HCT116 (cell line): ENCODE data around the gene NPW. TPM values are rescaled to one million over a fixed set of nuclear protein-coding genes. Genes with fewer than 3 reads are reported as not detected.

Experiments used
- ATAC-seq: fragments of 200-7000 bp; cut with Tn5 transposase; 2 replicates; pipeline ENCODE4 v1.9.1; 2020; ENCODE audit warnings: mild to moderate bottlenecking, moderate library complexity
- BruUV-seq: library from RNA; stranded (reverse); fragments of 400-500 nt; replicated peaks from 2 replicates; lab custom pipeline; 2021; lab: Mats Ljungman, UMichigan
- CTCF ChIA-PET: fragments of 300-600 bp; sonication (Branson Sonifier 250); formaldehyde crosslinking; loops from one replicate; lab custom pipeline; 2021; ENCODE audit warnings: antibody characterized with exemption; lab: Charles Lee
- POLR2A ChIA-PET: fragments of 300-600, 350-600 bp; sonication (Branson Sonifier 250); formaldehyde crosslinking; loops from one replicate; lab custom pipeline; 2021; ENCODE audit warnings: antibody characterized with exemption; lab: Charles Lee
- RAD21 ChIA-PET, 2 experiments: fragments of 300-600 bp; sonication (Branson Sonifier 250); formaldehyde crosslinking; loops; one replicate each; lab custom pipeline; 2023; ENCODE audit warnings: low total read pairs in 2 of 2; ENCODE audit not compliant: uncharacterized antibody in 2 of 2, unreplicated experiment in 2 of 2, low non-redundant PET in 1 of 2; lab: Charles Lee
- DNase-seq: peaks from one replicate; pipeline ENCODE4 v3.0.0-alpha.2; 2010; ENCODE audit warnings: low read depth, low spot score
- H2AFZ ChIP-seq: fragments of 200-600 bp; shearing (Covaris generic), sonication (generic); 2 replicates; pipeline ENCODE4 v1.6.1; 2017; ENCODE audit warnings: low read depth, mixed run types, mixed read lengths, antibody characterized with exemption, low read length; ENCODE audit not compliant: poor library complexity, severe bottlenecking
- H3K27ac ChIP-seq: 2 replicates; pipeline ENCODE4 v1.5.1; 2012; ENCODE audit warnings: low read depth, low read length
- H3K27me3 ChIP-seq: fragments of 200-600 bp; sonication (generic); 2 replicates; pipeline ENCODE4 v1.6.1; 2016; ENCODE audit warnings: mixed run types, low read length, mixed read lengths; ENCODE audit not compliant: insufficient read depth
- H3K36me3 ChIP-seq, 2 experiments: fragments of 200-500 bp in 1 of 2; fragments of 200-600 bp in 1 of 2; sonication (Bioruptor generic) in 1 of 2; sonication (generic) in 1 of 2; 2 replicates each; pipeline versions ENCODE4 v1.5.1 to v1.6.1; 2014 to 2016; ENCODE audit warnings: low read length in 2 of 2, inconsistent platforms in 1 of 2, mixed read lengths in 1 of 2, mixed run types in 1 of 2; ENCODE audit not compliant: insufficient read depth in 2 of 2, control insufficient read depth in 1 of 2
- H3K4me1 ChIP-seq, 2 experiments: fragments of 200-600 bp in 1 of 2; sonication (generic) in 1 of 2; 2 replicates each; pipeline versions ENCODE4 v1.5.1 to v1.6.1; 2012 to 2017; ENCODE audit warnings: low read length in 2 of 2, inconsistent platforms in 1 of 2, mild to moderate bottlenecking in 1 of 2, mixed read lengths in 1 of 2, mixed run types in 1 of 2, moderate library complexity in 1 of 2; ENCODE audit not compliant: insufficient read depth in 2 of 2, control insufficient read depth in 1 of 2
- H3K4me2 ChIP-seq: fragments of 200-600 bp; sonication (generic); 2 replicates; pipeline ENCODE4 v1.6.1; 2017; ENCODE audit warnings: mixed run types, low read length, mixed read lengths
- H3K4me3 ChIP-seq, 2 experiments: fragments of 200-600 bp in 1 of 2; sonication (generic) in 1 of 2; replicated peaks in 1 of 2; 2 replicates each; pipeline ENCODE4 v1.5.1; 2011 to 2016; ENCODE audit warnings: low read length in 2 of 2, control low read depth in 1 of 2, low read depth in 1 of 2, mild to moderate bottlenecking in 1 of 2, mixed read lengths in 1 of 2, mixed run types in 1 of 2
- H3K79me2 ChIP-seq: fragments of 200-600 bp; sonication (generic); 2 replicates; pipeline ENCODE4 v1.6.1; 2017; ENCODE audit warnings: mild to moderate bottlenecking, mixed run types, low read length, moderate library complexity, mixed read lengths; ENCODE audit not compliant: insufficient read depth
- H3K9ac ChIP-seq: fragments of 200-600 bp; sonication (generic); 2 replicates; pipeline ENCODE4 v1.6.1; 2016; ENCODE audit warnings: low read length, mixed read lengths
- H3K9me2 ChIP-seq: fragments of 200-600 bp; sonication (generic), shearing (Covaris generic); 2 replicates; pipeline ENCODE4 v1.6.1; 2017; ENCODE audit warnings: mixed run types, mild to moderate bottlenecking, moderate library complexity; ENCODE audit not compliant: insufficient read depth
- H3K9me3 ChIP-seq, 2 experiments: fragments of 200-500 bp in 1 of 2; fragments of 200-600 bp in 1 of 2; sonication (Bioruptor generic) in 1 of 2; sonication (generic) in 1 of 2; 2 replicates each; pipeline ENCODE4 v1.6.1; 2014 to 2017; ENCODE audit warnings: low read length in 2 of 2, mixed read lengths in 2 of 2, inconsistent platforms in 1 of 2, low read depth in 1 of 2, mild to moderate bottlenecking in 1 of 2, mixed run types in 1 of 2, moderate library complexity in 1 of 2; ENCODE audit not compliant: control insufficient read depth in 1 of 2, insufficient read depth in 1 of 2
- H4K20me1 ChIP-seq: fragments of 200-600 bp; sonication (generic), shearing (Covaris generic); 2 replicates; pipeline ENCODE4 v1.6.1; 2017; ENCODE audit warnings: mixed run types, mild to moderate bottlenecking, moderate library complexity; ENCODE audit not compliant: insufficient read depth
- CBX3 ChIP-seq: IDR thresholded peaks from 2 replicates; pipeline ENCODE4 v1.6.1; 2012; ENCODE audit warnings: low read depth
- EGR1 ChIP-seq: IDR thresholded peaks from 2 replicates; pipeline ENCODE4 v1.6.1; 2012; ENCODE audit warnings: low read depth
- ELF1 ChIP-seq: IDR thresholded peaks from 2 replicates; pipeline ENCODE4 v1.6.1; 2012; ENCODE audit warnings: low read depth, borderline replicate concordance
- EZH2 ChIP-seq: fragments of 200-600 bp; sonication (generic); IDR thresholded peaks from 2 replicates; pipeline ENCODE4 v1.6.1; 2017; ENCODE audit warnings: antibody characterized with exemption, mixed run types
- FOSL1 ChIP-seq: IDR thresholded peaks from 2 replicates; pipeline ENCODE4 v1.6.1; 2012; ENCODE audit warnings: low read depth
- JUND ChIP-seq: IDR thresholded peaks from 2 replicates; pipeline ENCODE4 v1.6.1; 2012
- POLR2A ChIP-seq: IDR thresholded peaks from 2 replicates; pipeline ENCODE4 v1.7.0; 2011; ENCODE audit warnings: borderline replicate concordance; ENCODE audit not compliant: insufficient read depth, insufficient read length; ENCODE audit errors: extremely low read depth
- RAD21 ChIP-seq: IDR thresholded peaks from 2 replicates; pipeline ENCODE4 v1.6.1; 2012; ENCODE audit warnings: low read depth, mild to moderate bottlenecking
- SP1 ChIP-seq: IDR thresholded peaks from 2 replicates; pipeline ENCODE4 v1.6.1; 2012; ENCODE audit warnings: low read depth
- SRF ChIP-seq: IDR thresholded peaks from 2 replicates; pipeline ENCODE4 v1.6.1; 2012; ENCODE audit warnings: low read depth
- TCF7L2 ChIP-seq: IDR thresholded peaks from 2 replicates; pipeline ENCODE4 v1.7.0; 2011; ENCODE audit warnings: borderline replicate concordance, inconsistent platforms; ENCODE audit not compliant: insufficient read depth, insufficient read length; ENCODE audit errors: extremely low read depth
- YY1 ChIP-seq: IDR thresholded peaks from 2 replicates; pipeline ENCODE4 v1.6.1; 2011; ENCODE audit warnings: low read length, low read depth, moderate library complexity, mild to moderate bottlenecking; ENCODE audit not compliant: insufficient replicate concordance; ENCODE audit errors: extremely low read depth
- ZFX ChIP-seq: fragments of 450-650 bp; IDR thresholded peaks from 2 replicates; pipeline ENCODE4 v1.6.1; 2017
- ZNF274 ChIP-seq: fragments of 200-500 bp; sonication (Bioruptor generic); IDR thresholded peaks from 2 replicates; pipeline ENCODE4 v1.6.1; 2014; ENCODE audit warnings: mild to moderate bottlenecking, low read depth, low read length, inconsistent platforms
- intact Hi-C: fragments of 100-400 bp; cut with micrococcal nuclease; formaldehyde crosslinking; loops from 2 replicates; pipeline ENCODE4 v1.10.0; 2022
- total RNA-seq: library from RNA; stranded (reverse); gene quantifications from one replicate; pipeline ENCODE4 v1.2.1, GENCODE V29; 2021; ENCODE audit not compliant: unreplicated experiment
- TF ChIP-seq, protein P1 (sequence below), 3 experiments: fragments of 200-600 bp in 1 of 3; sonication (generic) in 1 of 3; IDR thresholded peaks in 2 of 3; conservative IDR thresholded peaks in 1 of 3; 2 replicates each; pipeline ENCODE4 v1.5.1; 2012 to 2017; ENCODE audit warnings: low read depth in 2 of 3, low read length in 2 of 3, antibody characterized with exemption in 1 of 3, borderline replicate concordance in 1 of 3, control low read depth in 1 of 3, mild to moderate bottlenecking in 1 of 3, mixed read lengths in 1 of 3, mixed run types in 1 of 3, moderate library complexity in 1 of 3; ENCODE audit not compliant: insufficient read depth in 1 of 3
- TF ChIP-seq, protein P2 (sequence below): IDR thresholded peaks from 2 replicates; pipeline ENCODE4 v1.6.1; 2012
- TF ChIP-seq, protein P3 (sequence below): IDR thresholded peaks from 2 replicates; pipeline ENCODE4 v1.6.1; 2011; ENCODE audit warnings: mild to moderate bottlenecking, low read length, moderate library complexity; ENCODE audit not compliant: insufficient replicate concordance; ENCODE audit errors: extremely low read depth
- TF ChIP-seq, protein P4 (sequence below): IDR thresholded peaks from 2 replicates; pipeline ENCODE4 v1.6.1; 2012; ENCODE audit warnings: low read depth

The NPW gene
- total RNA-seq, 1 experiment from 2014 or later = 226 TPM

DNA sequence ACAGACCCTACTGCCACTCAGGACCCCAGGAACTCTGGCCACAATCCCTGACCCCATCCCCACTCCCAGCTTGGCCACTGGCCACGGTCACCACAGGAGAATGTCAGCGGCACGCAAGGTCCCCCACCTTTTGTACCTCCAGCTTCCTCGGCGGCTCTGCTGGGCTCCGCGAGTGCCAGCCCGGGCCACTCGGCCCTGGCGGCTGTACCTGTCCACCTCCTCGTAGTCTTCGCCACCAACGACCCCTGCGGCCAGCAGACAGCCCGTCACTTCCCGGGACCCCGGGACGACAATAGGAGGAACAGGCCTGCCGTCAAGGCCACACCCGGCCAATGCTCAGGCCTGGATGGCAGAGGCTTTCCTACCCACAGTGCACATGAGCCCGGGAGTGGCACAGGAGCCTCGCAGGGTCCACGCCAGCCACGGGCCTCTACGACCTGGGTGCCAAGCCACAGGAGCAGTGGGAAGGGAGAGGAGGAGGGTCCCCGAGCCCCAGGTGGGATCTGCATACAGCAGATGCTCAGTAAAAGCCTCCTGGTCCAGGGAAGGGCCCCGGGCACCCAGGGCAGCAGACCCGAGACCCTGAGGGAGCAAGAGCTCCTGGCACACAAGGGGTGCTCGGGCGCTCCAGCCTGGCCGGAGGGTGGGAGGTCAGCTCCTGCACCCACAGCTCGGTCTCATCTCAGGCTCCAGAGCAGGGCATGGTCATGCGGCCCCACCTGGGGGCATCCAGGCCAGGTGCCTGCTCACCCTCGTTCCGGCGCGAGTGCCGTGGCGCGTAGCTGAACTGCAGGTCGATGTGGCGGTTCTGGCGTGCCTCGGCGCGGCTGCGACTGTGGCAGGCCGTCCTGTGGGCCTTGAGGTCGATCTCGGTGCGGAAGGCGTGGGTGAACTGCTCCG is 17.9 kb upstream of the NPW start:
- Histone ChIP-seq H3K4me3 (no peak overlapping the region), H3K9me2 (no peaks in the 10 kb centered on the region), H3K27ac (no peak overlapping the region), H3K79me2 (peaks cover 54% of the 10 kb centered on the region), H3K36me3 (peaks cover 25 to 58% of the 10 kb centered on the region in 2 experiments; a peak in 3 of 4 replicates), H4K20me1 (no peaks in the 10 kb centered on the region; the same call in 1 of the 2 replicates), H3K9ac (no peak overlapping the region), H3K9me3 (no peaks in the 10 kb centered on the region), H2AFZ (no peak overlapping the region), H3K27me3 (no peaks in the 10 kb centered on the region), H3K4me1 (peaks cover 8 to 32% of the 10 kb centered on the region in 2 experiments), H3K4me2 (no peak overlapping the region)
- ChIA-PET POLR2A (interaction anchor here (0.6 kb wide), 1 partner anchor 1409 kb away, joined by 3 read pairs; no protein-coding TSS in a partner anchor), CTCF (no interaction called here), RAD21 (no interaction called here)
- DNase-seq (no peak), ATAC-seq (no peak)
- no TSS peak for BruUV-seq
- intact Hi-C loops = loop anchor here (5.0 kb wide), 1 partner anchor 141 kb away; no protein-coding TSS in a partner anchor
- no peak for TF ChIP-seq RAD21
- TF ChIP-seq ZNF274 = no peak
- TF ChIP-seq YY1 = no peak
- TF ChIP-seq, protein P1, sequence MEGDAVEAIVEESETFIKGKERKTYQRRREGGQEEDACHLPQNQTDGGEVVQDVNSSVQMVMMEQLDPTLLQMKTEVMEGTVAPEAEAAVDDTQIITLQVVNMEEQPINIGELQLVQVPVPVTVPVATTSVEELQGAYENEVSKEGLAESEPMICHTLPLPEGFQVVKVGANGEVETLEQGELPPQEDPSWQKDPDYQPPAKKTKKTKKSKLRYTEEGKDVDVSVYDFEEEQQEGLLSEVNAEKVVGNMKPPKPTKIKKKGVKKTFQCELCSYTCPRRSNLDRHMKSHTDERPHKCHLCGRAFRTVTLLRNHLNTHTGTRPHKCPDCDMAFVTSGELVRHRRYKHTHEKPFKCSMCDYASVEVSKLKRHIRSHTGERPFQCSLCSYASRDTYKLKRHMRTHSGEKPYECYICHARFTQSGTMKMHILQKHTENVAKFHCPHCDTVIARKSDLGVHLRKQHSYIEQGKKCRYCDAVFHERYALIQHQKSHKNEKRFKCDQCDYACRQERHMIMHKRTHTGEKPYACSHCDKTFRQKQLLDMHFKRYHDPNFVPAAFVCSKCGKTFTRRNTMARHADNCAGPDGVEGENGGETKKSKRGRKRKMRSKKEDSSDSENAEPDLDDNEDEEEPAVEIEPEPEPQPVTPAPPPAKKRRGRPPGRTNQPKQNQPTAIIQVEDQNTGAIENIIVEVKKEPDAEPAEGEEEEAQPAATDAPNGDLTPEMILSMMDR (IDR thresholded peaks at IDR 0.05 in 2 of 3, conservative IDR thresholded peaks at IDR 0.05 in 1 of 3; ENCODE audit: borderline replicate concordance in 1 of 3, insufficient read depth in 1 of 3, low read depth in 2 of 3, low read length in 2 of 3) = no peak
- TF ChIP-seq FOSL1 = no peak
- TF ChIP-seq ELF1 = no peak
- no peak for TF ChIP-seq SRF
- TF ChIP-seq, protein P2, sequence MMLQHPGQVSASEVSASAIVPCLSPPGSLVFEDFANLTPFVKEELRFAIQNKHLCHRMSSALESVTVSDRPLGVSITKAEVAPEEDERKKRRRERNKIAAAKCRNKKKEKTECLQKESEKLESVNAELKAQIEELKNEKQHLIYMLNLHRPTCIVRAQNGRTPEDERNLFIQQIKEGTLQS = no peak
- TF ChIP-seq, protein P3, sequence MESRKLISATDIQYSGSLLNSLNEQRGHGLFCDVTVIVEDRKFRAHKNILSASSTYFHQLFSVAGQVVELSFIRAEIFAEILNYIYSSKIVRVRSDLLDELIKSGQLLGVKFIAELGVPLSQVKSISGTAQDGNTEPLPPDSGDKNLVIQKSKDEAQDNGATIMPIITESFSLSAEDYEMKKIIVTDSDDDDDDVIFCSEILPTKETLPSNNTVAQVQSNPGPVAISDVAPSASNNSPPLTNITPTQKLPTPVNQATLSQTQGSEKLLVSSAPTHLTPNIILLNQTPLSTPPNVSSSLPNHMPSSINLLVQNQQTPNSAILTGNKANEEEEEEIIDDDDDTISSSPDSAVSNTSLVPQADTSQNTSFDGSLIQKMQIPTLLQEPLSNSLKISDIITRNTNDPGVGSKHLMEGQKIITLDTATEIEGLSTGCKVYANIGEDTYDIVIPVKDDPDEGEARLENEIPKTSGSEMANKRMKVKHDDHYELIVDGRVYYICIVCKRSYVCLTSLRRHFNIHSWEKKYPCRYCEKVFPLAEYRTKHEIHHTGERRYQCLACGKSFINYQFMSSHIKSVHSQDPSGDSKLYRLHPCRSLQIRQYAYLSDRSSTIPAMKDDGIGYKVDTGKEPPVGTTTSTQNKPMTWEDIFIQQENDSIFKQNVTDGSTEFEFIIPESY = no peak
- TF ChIP-seq POLR2A = no peak
- TF ChIP-seq SP1 = no peak
- TF ChIP-seq, protein P4, sequence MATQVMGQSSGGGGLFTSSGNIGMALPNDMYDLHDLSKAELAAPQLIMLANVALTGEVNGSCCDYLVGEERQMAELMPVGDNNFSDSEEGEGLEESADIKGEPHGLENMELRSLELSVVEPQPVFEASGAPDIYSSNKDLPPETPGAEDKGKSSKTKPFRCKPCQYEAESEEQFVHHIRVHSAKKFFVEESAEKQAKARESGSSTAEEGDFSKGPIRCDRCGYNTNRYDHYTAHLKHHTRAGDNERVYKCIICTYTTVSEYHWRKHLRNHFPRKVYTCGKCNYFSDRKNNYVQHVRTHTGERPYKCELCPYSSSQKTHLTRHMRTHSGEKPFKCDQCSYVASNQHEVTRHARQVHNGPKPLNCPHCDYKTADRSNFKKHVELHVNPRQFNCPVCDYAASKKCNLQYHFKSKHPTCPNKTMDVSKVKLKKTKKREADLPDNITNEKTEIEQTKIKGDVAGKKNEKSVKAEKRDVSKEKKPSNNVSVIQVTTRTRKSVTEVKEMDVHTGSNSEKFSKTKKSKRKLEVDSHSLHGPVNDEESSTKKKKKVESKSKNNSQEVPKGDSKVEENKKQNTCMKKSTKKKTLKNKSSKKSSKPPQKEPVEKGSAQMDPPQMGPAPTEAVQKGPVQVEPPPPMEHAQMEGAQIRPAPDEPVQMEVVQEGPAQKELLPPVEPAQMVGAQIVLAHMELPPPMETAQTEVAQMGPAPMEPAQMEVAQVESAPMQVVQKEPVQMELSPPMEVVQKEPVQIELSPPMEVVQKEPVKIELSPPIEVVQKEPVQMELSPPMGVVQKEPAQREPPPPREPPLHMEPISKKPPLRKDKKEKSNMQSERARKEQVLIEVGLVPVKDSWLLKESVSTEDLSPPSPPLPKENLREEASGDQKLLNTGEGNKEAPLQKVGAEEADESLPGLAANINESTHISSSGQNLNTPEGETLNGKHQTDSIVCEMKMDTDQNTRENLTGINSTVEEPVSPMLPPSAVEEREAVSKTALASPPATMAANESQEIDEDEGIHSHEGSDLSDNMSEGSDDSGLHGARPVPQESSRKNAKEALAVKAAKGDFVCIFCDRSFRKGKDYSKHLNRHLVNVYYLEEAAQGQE = no peak
- no peak for TF ChIP-seq EZH2
- no peak for TF ChIP-seq ZFX
- no peak for TF ChIP-seq TCF7L2
- no peak for TF ChIP-seq JUND
- TF ChIP-seq EGR1 = no peak
- TF ChIP-seq CBX3 = no peak
